NT2/D1 (cell line): ENCODE measurements around the gene GGT6.

Experiments used
- SUZ12 ChIP-seq: IDR thresholded peaks from 2 replicates; pipeline ENCODE4 v1.6.1; 2011; ENCODE audit not compliant: insufficient read length, insufficient read depth; ENCODE audit errors: extremely low read depth
- YY1 ChIP-seq: IDR thresholded peaks from 2 replicates; pipeline ENCODE4 v1.6.1; 2011; ENCODE audit not compliant: insufficient read length, insufficient read depth
- ZNF274 ChIP-seq: IDR thresholded peaks from 2 replicates; pipeline ENCODE4 v1.6.1; 2011; ENCODE audit warnings: mild to moderate bottlenecking, low read depth, low read length

GRCh38 chr17:4542726-4543191 lies 17.6 kb downstream of the GGT6 start:
- TF ChIP-seq YY1 (no peak), SUZ12 (no peak), ZNF274 (no peak)
